Measurements from ENCODE around the gene SMYD3. TPM values are rescaled to one million over a fixed set of nuclear protein-coding genes. Genes with fewer than 3 reads are reported as not detected.

The SMYD3 gene
- total and polyA plus RNA-seq, 2 donors (not counting 1 experiment from before 2014, with no cell fraction given) = 9.7 to 37.2 TPM

DNA sequence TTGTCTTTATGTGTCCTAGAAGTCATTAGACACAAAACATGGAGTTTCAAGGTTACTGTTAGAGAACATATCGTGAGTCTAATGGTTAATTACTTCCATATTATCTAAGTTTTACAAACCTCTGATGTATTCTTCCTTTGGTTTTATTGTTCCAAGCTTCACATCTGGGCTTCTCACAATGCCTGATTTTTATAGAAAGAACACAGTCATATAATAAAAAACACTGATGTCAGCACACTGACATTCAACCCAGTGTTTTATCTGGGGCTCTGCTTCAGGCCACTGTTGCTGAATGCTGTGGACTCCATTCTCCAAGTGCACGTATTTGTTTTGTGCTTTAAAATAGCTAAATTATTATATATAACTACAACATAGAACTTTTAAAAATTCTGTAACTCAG, 232.9 kb downstream of the SMYD3 start:
- no peak overlapping the region for H3K9ac ChIP-seq (ENCODE audit: low read length)
- no peaks in the 10 kb centered on the region for H3K9me3 Mint-ChIP-seq (ENCODE audit: insufficient read depth)
- intact Hi-C loops (cut with micrococcal nuclease) = no loop called here
- no peaks in the 10 kb centered on the region for H3K27me3 Mint-ChIP-seq
- ATAC-seq (ENCODE audit: low read depth) (no peak), DNase-seq (no peak)
- CTCF ChIA-PET = no interaction called here
- no peak overlapping the region for H3K27ac ChIP-seq (ENCODE audit: low read length in 2 of 2)
- H3K4me1 ChIP-seq (ENCODE audit: control insufficient read depth in 2 of 2, insufficient read depth in 2 of 2, low read length in 2 of 2) = no peaks in the 10 kb centered on the region
- no CpG with 5 or more reads among the region's 2 CpGs for WGBS (ENCODE audit: insufficient coverage)
- no peaks in the 10 kb centered on the region for H3K27me3 ChIP-seq (replicated peaks in 1 of 4; ENCODE audit: control extremely low read depth in 1 of 4, control insufficient read depth in 3 of 4, insufficient read depth in 4 of 4, low read length in 3 of 4)
- H3K79me2 ChIP-seq (ENCODE audit: control insufficient read depth, insufficient read depth, low read length) = no peaks in the 10 kb centered on the region
- H3K4me3 Mint-ChIP-seq = no peak overlapping the region
- no peaks in the 10 kb centered on the region for H4K20me1 ChIP-seq (ENCODE audit: control insufficient read depth, insufficient read depth, low read length, poor library complexity, severe bottlenecking)
- no peak overlapping the region for H3K27ac Mint-ChIP-seq
- no peak overlapping the region for H3K4me2 ChIP-seq (replicated peaks; ENCODE audit: low read depth, low read length, poor library complexity, severe bottlenecking)
- POLR2A ChIA-PET = no interaction called here
- no peak overlapping the region for H3K4me3 ChIP-seq (ENCODE audit: control extremely low read depth in 1 of 5, extremely low read depth in 1 of 5, insufficient read depth in 1 of 5, low read depth in 2 of 5, low read length in 4 of 5)
- no peaks in the 10 kb centered on the region for H3K9me3 ChIP-seq (ENCODE audit: control extremely low read depth in 1 of 3, control insufficient read depth in 2 of 3, insufficient read depth in 1 of 3, low read length in 2 of 3)
- H2AFZ ChIP-seq (ENCODE audit: insufficient read depth, low read depth, low read length, poor library complexity, severe bottlenecking) = no peak overlapping the region
- no peaks in the 10 kb centered on the region for H3K36me3 ChIP-seq (replicated peaks in 1 of 2; ENCODE audit: control extremely low read depth in 1 of 2, control insufficient read depth in 1 of 2, extremely low read depth in 1 of 2, insufficient read depth in 2 of 2, low read length in 1 of 2)
- no peak for TF ChIP-seq EZH2 (IDR thresholded peaks at IDR 0.05; ENCODE audit: borderline replicate concordance, insufficient read depth, low read depth, low read length, poor library complexity, severe bottlenecking)
- TF ChIP-seq, protein P1, sequence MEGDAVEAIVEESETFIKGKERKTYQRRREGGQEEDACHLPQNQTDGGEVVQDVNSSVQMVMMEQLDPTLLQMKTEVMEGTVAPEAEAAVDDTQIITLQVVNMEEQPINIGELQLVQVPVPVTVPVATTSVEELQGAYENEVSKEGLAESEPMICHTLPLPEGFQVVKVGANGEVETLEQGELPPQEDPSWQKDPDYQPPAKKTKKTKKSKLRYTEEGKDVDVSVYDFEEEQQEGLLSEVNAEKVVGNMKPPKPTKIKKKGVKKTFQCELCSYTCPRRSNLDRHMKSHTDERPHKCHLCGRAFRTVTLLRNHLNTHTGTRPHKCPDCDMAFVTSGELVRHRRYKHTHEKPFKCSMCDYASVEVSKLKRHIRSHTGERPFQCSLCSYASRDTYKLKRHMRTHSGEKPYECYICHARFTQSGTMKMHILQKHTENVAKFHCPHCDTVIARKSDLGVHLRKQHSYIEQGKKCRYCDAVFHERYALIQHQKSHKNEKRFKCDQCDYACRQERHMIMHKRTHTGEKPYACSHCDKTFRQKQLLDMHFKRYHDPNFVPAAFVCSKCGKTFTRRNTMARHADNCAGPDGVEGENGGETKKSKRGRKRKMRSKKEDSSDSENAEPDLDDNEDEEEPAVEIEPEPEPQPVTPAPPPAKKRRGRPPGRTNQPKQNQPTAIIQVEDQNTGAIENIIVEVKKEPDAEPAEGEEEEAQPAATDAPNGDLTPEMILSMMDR (IDR thresholded peaks at IDR 0.05) = no peak
- no peaks in the 10 kb centered on the region for H3K4me1 Mint-ChIP-seq

DNA sequence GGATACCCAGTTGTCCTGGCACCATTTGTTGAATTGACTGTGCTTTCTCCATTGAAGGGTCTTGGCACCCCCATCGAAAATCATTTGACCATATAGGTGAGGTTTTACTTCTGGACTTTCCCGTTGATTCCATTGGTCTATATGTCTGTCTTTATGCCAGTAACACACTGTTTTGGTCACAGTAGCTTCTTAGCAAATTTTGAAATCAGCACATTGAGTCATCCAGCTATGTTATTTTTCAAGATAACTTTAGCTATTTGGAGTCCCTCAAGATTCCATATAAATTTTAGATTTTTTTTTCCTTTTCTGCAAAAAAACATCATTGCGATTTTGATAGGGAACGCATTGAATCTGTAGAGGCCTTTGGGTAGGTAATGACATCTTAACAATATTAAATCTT, 235.6 kb downstream of the SMYD3 start:
- H3K9me3 Mint-ChIP-seq (ENCODE audit: insufficient read depth) = no peaks in the 10 kb centered on the region
- no peak overlapping the region for H3K4me3 Mint-ChIP-seq
- ATAC-seq (ENCODE audit: low read depth) = no peak
- H3K4me1 ChIP-seq (ENCODE audit: control insufficient read depth in 2 of 2, insufficient read depth in 2 of 2, low read length in 2 of 2) = no peaks in the 10 kb centered on the region
- no peak overlapping the region for H3K4me3 ChIP-seq (ENCODE audit: control extremely low read depth in 1 of 5, extremely low read depth in 1 of 5, insufficient read depth in 1 of 5, low read depth in 2 of 5, low read length in 4 of 5)
- WGBS (ENCODE audit: insufficient coverage) = 100% methylated on average over 1 of the region's 4 CpGs
- TF ChIP-seq, protein P1 (IDR thresholded peaks at IDR 0.05) = no peak
- no peak for TF ChIP-seq EZH2 (IDR thresholded peaks at IDR 0.05; ENCODE audit: borderline replicate concordance, insufficient read depth, low read depth, low read length, poor library complexity, severe bottlenecking)
- H2AFZ ChIP-seq (ENCODE audit: insufficient read depth, low read depth, low read length, poor library complexity, severe bottlenecking) = no peak overlapping the region
- H3K36me3 ChIP-seq (replicated peaks in 1 of 2; ENCODE audit: control extremely low read depth in 1 of 2, control insufficient read depth in 1 of 2, extremely low read depth in 1 of 2, insufficient read depth in 2 of 2, low read length in 1 of 2) = no peaks in the 10 kb centered on the region
- no peak overlapping the region for H3K4me2 ChIP-seq (replicated peaks; ENCODE audit: low read depth, low read length, poor library complexity, severe bottlenecking)
- no peaks in the 10 kb centered on the region for H3K27me3 ChIP-seq (replicated peaks in 1 of 4; ENCODE audit: control extremely low read depth in 1 of 4, control insufficient read depth in 3 of 4, insufficient read depth in 4 of 4, low read length in 3 of 4)
- H3K27ac ChIP-seq (ENCODE audit: low read length in 2 of 2) = no peak overlapping the region
- POLR2A ChIA-PET = no interaction called here
- intact Hi-C loops (cut with micrococcal nuclease) = no loop called here
- no peaks in the 10 kb centered on the region for H3K79me2 ChIP-seq (ENCODE audit: control insufficient read depth, insufficient read depth, low read length)
- H3K27ac Mint-ChIP-seq = no peak overlapping the region
- no peak overlapping the region for H3K9ac ChIP-seq (ENCODE audit: low read length)
- CTCF ChIA-PET = no interaction called here
- no peaks in the 10 kb centered on the region for H3K9me3 ChIP-seq (ENCODE audit: control extremely low read depth in 1 of 3, control insufficient read depth in 2 of 3, insufficient read depth in 1 of 3, low read length in 2 of 3)
- no peak for DNase-seq
- no peaks in the 10 kb centered on the region for H3K27me3 Mint-ChIP-seq
- H3K4me1 Mint-ChIP-seq = no peaks in the 10 kb centered on the region
- no peaks in the 10 kb centered on the region for H4K20me1 ChIP-seq (ENCODE audit: control insufficient read depth, insufficient read depth, low read length, poor library complexity, severe bottlenecking)
